Stimulated activated CD8-positive, alpha-beta memory T cell treated with anti-CD3 and anti-CD28 coated beads, Interleukin-15, amount 100 ng/mL, for 48 hours (primary cell): ENCODE measurements around the gene SDSL.

Source experiments
- DNase-seq, 2 donors: peaks; one replicate each; pipeline ENCODE4 v3.0.0-alpha.2; 2020; ENCODE audit warnings: low read depth in 2 of 2

SDSL gene

GRCh38 chr12:113396828-113397496, 25.2 kb upstream of the SDSL start:
- DNase-seq, result no peak

GRCh38 chr12:113397497-113398197, 24.5 kb upstream of the SDSL start:
- no peak for DNase-seq

GRCh38 chr12:113398346-113399290, 23.6 kb upstream of the SDSL start:
- no peak for DNase-seq

GRCh38 chr12:113399490-113399889, 22.7 kb upstream of the SDSL start:
- DNase-seq, result no peak

GRCh38 chr12:113400362-113400761, 21.8 kb upstream of the SDSL start:
- DNase-seq, result no peak

GRCh38 chr12:113401066-113402000, 20.8 kb upstream of the SDSL start:
- DNase-seq, result no peak

- no peak for DNase-seq
Measured at GRCh38 chr12:113402586-113403260, 19.5 kb upstream of the SDSL start.

- no peak for DNase-seq
Measured at GRCh38 chr12:113403435-113404415, 18.5 kb upstream of the SDSL start, which contains the start of gene SDS. Gene SDS, minus strand, starts transcription at chr12:113403887. Its CDS starts 4,179 bp downstream, at chr12:113399708.

- DNase-seq, result no peak
Measured at GRCh38 chr12:113405694-113406093, 16.5 kb upstream of the SDSL start.

- DNase-seq, result no peak
Measured at GRCh38 chr12:113407931-113408600, 14.1 kb upstream of the SDSL start.

- DNase-seq, result no peak
Measured at GRCh38 chr12:113408756-113409298, 13.4 kb upstream of the SDSL start.

GRCh38 chr12:113409462-113410124, 12.6 kb upstream of the SDSL start:
- no peak for DNase-seq

- no peak for DNase-seq
Measured at GRCh38 chr12:113413488-113413939, 8.7 kb upstream of the SDSL start.

GRCh38 chr12:113414519-113415038, 7.6 kb upstream of the SDSL start:
- no peak for DNase-seq

- no peak for DNase-seq
Measured at GRCh38 chr12:113416091-113416754, 6.0 kb upstream of the SDSL start.

- DNase-seq, result no peak
Measured at GRCh38 chr12:113418213-113418879, 3.8 kb upstream of the SDSL start.
